CD4-positive, alpha-beta T cell treated with Interleukin-15 for 4 hours (primary cell): ENCODE measurements around the gene RPL19.

Source experiments
- DNase-seq: peaks from one replicate; pipeline ENCODE4 v3.0.0-alpha.2; 2020; ENCODE audit warnings: low spot score

The RPL19 gene

DNA sequence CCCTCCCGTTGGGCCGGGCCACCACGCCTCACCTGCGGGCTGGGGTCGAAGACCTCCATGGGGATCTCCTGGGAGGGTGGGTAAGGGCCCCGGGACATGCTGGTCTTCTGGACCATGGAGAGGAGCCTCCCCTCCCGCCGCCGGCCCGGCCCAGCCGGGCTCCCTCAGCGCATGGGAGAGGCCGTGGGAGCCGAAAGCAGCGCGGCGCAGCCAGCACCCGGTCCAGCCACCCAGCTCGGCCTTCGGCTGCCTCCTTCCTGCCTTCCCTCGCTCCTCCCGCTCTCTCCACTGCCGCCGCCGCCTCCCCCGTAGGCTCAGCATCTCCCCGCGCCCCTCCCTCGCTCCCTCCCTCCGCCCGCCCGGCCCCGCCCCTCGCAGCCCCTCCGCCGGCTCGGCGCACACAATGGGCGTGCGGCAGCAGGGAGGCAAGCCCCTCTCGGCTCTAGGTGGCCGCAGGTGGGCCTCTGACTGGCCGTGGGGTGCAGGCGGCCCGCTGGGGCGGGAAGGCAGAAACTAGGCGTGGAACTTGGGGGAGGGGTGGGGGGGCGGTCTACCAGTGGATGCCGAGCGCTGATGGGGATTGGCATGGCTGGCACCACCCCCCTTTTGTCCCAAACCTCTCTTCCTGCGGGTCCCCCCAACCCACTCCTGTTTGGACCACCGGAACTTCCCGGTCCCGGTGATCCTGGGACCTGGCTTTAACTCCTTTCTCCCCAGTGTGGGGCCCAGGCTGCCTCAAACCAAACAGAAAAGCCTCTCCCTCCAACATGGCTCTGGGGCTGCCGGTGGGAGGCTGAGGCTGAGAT, 2.5 kb upstream of the RPL19 start, which contains the start of gene CACNB1:
TSS of gene CACNB1 (minus strand) at position 290 of the 806 bp plus-strand sequence. CDS start at position 116, 174 bp downstream.
- DNase-seq = peak; percentile 55

DNA sequence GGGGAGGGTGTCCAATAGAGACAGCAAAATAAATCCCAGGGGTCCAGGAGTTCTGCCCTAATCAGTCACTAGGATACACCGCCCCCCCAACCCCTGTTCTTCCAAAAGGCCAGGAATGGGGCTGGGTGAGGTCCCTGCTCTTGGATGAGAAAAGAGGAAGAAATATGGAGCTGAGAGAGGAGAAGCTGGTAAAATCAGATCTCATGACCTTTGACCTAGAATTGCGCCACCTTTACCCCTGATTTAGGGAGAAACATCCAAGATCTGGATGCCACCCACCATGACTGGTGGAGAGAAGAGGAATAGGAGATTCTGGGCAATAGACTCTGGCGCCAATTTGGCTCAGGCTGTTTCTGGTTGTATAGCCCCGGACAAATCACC, 1.9 kb upstream of the RPL19 start:
- no peak for DNase-seq

DNA sequence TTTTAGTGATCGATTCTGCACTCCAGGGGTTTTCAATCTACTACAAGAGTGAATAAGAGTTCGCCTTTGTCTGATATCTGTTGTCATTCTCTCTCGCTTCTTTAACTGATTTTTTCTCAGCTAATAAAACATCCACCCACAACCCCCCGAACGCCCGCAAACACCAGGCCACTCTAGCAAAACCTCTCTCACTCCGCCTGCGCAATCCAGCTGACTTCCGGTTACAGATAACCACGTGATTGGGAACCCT, 338 bp upstream of the RPL19 start:
- DNase-seq = peak; percentile 90

DNA sequence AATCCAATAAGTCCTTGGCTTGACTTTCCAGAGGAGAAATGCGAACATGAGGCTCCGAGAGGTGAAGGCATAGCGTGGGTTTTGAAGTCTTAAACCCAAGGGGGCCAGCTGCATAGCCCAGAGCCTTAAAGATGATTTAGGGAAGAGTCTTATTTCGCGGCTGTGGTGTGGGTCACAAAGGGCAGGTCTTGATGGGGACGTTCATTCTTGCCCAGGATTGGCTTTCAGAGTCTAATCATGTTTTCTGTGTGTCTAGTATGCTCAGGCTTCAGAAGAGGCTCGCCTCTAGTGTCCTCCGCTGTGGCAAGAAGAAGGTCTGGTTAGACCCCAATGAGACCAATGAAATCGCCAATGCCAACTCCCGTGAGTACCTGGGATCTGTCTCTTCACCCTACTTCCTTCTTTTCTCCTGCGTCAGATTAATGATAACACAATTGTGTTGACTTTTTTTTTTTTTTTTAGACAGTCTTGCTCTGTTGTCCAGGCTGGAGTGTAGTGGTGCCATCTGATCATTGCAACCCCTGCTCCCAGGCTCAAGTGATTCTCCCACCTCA, 951 bp downstream of the RPL19 start:
- DNase-seq = no peak

DNA sequence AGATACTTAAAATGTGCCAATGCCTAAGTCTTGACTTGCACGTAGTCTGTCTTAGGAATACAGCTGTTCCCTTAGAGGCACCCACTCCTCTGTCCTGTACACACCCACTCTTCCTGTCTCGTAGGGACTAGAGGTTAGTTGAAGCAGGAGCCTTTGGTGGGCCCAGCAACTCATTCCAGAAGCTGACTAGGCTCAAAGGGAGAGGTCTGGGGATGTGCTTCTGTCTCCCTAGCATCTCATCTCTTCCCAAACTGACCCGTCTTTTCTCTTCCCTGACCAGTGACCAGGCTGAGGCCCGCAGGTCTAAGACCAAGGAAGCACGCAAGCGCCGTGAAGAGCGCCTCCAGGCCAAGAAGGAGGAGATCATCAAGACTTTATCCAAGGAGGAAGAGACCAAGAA, 4.2 kb downstream of the RPL19 start:
- no peak for DNase-seq

DNA sequence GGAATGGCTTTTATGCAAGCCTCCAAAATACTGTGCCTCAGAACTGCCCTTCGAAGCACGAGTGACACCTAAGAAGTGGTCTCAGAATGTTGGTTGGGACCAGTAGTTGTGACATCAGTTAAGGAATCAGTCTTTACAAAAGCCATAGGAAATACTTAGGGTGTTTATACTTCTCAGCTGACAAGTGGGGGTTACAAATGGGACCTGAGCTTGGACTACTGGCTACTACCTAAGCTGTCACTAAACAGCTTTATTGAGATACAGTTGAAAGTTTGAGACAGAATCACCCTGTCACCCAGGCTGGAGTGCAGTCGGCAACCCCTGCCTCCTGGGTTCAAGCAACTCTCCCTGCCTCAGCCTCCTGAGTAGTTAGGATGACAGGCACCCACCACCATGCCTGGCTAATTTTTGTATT, 5.0 kb downstream of the RPL19 start:
- no peak for DNase-seq

DNA sequence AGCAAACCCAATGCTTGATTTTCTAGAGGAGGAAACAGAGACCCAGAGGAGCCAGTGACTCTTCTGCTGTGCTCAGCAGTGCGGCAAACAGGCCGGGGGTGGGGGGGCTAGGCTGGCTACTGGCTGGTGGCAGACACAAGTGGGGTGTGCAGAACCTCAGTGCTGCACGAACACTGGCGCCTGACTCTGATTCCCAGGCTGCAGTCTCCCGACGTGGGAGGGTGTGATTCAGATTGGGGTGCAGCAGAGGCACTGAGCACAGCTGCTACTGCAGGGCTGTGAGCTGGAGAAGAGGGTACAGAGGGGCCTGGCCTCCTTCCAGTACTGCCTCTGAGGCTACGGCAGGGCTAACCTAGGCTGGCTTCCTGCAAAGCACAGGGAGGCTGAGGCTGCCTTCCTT, 8.1 kb downstream of the RPL19 start:
- DNase-seq = no peak

DNA sequence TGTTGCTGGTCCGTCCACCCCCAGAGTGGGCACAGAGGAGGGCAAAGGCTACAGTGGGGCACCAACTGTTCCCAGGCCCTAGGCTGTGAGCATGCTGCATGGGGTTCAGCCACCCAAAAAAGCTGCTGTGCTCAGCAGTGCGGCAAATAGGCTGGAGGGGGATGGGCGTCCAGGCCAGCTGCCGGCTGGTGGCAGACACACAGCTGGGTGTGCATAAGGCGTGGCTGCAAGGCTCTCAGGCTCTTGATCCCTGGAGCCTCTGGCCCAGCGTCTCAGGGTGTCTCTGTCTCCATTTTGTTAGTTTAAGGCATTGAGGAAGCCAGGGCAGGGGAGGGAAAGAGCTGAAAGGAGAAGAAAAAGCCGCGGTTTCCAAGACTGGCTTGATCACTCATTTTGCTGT, 8.8 kb downstream of the RPL19 start:
- DNase-seq = no peak

DNA sequence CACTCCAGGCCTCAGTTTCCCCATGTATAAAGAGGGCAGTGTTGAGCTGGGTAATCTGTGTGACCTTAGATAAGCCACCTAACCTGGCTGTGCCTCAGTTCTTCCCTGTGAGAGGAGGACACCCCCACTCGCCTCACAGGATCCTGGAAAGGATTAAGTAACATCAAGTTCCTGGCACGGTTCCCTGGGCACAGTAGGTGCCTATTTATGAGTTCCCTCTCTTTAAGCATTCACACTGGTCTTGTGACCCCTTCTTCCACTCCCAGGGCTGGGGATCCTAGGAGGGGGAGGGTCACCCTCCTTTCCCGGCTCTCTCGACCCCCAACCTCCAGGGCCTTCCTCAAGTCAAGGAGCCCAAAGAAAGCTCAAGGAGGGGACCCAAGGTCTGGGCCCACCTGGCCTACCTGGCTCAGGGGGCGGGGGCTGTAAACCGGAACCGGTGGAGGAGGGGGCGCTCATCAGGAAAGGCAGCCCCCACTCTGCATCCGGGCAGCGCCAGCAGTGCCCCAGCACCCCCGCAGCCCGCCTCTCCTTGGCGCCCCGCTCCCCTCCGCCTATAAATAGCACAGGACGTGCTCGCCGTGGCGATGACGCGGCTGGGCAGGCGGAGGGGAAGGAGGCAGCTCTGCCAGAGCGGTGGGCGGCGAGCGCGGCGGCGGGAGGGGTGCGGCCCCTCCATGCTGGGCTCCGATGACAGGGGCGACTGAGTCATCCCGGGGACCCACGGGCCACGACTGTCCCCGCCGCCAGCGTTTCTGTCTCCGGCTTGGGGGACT, 9.4 kb downstream of the RPL19 start:
- DNase-seq = peak; percentile 63

DNA sequence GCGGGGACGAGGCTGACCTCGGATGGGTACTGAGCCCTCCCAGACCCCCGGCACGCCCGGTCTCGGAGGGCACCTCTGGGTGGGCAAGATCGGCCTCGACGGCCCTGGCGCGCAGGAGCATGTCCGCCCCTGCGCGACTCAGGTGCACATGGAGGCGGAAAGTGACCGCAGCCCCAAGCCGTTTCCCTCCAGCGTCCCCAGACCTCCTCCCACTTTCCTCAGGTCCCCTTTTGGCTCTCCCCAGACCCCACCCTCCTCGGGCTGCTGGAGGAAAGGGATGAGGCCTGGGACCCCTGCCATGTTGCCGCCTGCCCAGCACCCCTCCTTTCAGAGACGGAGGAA, 10.0 kb downstream of the RPL19 start:
- no peak for DNase-seq

DNA sequence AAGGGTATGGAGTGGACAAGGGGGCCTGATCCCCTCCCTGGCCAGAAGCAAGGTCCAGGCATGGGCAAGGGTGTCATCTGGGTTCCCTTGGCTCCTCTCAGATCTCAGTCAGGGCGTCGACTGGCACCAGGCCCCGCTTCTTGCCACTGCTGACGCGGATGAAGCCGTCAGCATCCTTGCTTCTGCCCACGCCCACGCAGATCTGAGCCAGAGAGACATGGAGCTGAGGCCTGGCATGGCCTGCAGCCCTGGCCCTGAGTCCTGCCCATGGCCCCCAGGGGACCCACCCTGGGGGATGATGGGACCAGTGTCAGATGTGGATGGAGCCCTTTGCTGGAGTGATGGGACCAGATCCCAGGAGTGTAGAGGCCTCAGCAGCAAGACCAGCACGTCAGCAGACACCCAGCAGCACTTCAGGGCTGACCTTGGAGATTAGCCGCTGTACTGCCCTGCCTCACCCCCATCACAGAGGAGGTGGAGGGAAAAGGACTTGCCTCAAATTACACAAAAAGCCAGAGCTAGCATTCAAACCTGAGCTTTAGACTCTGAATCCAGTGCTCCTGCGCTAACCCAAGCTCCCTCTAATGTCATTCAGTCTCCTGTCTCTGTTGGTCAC, 12.2 kb downstream of the RPL19 start:
- DNase-seq = no peak

DNA sequence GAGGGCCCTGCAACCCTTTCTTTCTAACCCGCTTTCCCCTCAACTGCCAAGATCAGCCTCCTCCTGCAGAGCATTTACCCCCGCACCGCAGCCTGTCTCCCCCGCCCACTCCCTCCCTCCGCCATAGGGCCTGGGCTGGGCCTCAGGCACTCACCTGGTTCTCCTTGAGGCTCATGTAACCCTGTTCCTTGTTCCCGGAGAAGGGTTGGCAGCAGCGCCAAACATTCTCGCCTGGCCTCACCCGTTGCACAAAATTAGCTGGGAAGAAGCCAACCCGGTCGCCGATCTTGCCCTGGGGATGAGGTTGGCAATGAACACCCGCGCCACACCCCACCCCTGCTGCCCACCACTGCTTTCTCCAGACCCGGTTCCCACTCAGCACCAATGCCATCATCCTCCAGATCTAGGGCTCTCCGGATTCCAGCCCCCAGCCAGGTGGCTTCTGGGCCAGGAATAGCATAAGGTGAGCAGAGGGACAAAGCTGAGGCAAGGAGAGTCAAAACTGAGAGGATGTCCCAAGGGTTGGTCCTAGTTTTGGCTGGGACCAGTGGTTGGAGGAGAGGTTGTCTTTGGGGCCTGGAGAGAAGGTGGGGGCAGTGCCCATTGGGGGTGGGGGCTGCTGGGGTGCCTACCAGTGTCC, 12.9 kb downstream of the RPL19 start:
- DNase-seq = no peak

DNA sequence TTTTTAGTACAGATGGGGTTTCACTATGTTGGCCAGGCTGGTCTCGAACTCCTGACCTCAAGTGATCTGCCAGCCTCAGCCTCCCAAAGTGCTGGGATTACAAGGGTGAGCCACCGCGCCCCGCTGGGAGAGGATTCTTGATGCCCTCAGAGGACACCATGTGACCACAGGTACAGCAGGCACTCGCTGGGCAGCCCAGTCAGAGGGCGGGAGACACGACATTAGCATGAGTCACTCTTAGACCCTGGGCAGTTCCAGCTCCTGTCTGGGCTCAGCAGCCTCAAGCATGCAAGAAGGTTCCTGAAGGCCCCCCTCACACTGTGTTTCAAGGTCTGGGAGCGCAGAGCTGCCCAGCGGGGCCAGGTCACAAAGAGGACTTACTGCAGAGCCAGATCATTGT, 13.8 kb downstream of the RPL19 start:
- DNase-seq = no peak

DNA sequence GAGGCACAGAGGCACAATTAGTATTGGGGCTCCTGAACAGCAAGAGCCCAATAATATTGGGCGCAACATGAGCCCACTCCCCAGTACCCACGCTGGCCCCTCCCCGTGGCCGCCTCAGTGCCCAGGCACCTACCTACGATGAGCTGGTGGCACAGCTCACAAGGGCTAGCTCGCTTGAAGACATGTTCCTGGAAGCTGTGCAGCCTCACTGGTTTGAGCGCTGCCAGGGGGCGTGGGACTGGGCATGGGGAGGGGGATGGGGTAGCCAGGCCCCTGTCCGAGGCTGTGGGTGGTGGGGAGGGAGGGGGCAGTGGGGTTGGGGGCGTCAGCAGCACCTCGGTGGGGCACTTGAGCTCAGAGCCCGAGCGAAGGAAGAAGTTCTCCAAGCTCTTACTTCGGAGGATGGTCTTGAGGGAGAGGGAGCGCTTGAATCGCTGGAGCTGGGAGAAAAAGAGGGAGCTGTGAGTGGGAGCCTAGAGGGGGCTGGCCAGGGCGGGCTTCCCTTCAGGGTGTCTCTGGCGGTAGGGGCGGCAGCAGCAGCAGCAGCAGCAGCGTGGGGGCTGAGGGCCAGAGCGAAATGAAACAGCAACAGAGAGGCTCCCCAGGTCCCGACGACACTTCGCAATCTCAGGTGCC, 17.8 kb downstream of the RPL19 start:
- no peak for DNase-seq

DNA sequence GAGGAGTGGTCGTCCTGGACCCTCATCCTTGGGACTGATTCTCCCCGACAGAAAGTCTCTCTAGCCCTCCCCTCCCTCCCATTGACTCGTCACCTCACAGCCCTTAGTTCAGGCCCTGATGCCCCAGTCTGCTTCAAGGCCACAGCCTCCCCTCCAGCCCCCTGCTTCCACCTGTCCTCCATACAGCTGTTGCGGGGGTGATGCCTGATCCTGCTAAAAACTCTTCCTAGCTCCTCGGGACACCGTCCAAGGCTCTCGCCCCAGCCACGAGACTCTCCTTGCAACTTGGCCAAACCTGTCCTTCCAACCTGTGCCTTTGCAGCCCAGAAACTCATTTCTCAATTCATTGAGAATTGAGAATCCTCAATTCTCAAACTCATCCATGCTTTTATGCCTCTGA, 18.8 kb downstream of the RPL19 start:
- no peak for DNase-seq

DNA sequence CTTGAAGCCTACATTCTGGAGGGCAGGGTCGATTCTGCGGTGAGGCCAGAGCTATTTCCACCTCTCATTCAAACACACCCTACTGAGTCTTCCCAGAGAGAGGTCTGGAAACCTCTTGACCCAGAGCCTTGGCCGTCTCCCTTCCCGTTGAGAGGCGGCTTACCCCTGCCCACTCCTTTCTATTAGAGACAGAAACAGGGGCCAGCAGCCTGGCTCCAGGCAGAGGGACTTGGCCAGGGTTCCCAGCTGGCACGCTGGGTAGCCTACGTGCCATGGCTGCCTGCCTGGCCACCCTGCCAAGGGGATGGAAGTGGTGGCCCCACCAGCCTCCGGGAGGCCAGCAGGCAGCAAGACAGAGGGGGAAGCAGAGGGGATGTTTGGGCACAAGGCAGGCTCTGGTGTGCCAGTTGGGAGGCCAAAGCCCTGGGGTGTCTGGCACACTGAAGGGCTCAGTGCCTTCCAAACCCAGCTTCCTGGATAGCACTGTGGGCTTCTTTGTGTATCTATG, 19.6 kb downstream of the RPL19 start:
- no peak for DNase-seq

DNA sequence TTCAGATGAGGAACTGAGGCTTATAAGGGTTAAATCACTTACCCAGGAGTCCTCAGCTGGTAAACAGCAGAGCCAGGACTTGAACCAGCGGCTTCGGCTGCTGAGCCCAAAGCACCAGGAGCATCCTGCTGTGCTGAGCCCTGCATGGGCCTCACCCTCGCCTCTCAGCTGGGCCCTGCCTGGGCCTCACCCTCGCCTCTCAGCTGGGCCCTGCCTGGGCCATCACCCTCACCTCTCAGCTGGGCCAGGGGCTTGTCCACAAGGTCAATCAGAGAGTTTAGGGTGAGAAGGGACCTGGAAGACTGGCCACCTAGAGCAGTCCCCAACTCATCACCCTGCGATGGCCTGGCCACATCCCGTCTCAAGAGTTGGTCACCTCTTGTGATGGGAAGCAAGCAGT, 21.5 kb downstream of the RPL19 start:
- no peak for DNase-seq

DNA sequence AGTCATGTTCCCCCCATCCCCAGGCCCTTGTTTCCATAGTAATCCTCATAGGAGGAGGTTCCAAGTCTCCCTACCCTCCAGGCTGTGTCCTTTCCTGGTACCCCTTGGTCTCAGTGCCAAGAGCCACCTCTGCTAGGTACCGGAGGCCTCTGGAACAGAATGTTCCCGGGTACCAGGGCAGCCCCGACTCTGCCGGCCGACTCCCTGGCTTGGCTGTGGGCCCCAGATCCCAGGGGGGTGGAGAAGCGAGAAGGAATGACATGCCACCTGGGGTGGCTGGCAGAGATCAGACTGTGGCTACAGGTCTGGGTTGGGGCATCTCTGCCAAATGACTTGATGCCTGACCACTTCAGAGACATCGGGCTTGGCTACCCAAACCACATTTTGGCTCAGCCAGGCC, 22.1 kb downstream of the RPL19 start:
- no peak for DNase-seq

DNA sequence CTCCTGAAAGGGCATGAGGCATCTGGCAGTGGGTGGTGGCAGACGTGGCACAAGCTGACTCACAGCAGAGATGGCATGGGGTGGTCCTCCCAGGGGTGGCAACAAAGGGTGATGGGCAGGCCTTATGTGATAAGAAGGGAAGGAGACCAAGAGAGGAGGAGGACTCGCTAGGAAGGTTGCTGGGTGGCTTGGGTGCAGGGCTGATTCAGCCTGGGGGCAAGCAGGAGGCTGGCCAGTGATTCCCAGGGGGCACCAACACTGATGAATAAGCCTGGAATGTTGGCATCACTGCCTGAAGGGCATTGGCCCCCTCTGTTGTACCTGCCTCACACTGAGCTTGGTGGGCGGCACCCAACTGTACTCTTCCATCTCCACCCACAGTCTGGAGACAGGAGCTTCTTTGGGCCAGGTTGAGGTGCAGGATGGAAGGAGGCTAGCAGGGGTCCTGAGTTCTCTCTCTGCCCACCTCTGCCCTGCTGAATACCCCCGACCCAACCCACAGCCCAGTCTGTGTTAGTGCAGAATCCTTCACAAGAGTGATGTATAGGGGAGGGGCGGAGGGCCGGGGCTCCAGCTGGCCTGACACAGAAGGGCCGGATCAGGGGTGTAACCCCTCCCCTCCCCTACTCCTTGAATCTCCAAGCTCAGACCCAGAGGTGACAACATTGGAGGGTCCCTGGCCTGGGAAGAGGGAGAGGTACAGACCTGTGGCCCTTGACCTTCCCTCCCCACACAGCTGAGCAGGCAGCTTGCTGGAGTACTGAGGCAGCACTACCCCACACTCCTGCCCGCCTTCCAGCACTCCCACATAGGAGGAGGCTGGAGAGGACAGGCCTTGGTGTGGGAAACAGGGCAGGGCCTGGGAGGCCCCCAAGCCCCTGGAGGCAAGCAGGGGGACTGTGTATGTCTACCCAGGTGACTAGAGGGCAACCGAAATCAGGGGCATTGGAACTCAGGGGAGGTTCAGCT, 23.1 kb downstream of the RPL19 start:
- no peak for DNase-seq

DNA sequence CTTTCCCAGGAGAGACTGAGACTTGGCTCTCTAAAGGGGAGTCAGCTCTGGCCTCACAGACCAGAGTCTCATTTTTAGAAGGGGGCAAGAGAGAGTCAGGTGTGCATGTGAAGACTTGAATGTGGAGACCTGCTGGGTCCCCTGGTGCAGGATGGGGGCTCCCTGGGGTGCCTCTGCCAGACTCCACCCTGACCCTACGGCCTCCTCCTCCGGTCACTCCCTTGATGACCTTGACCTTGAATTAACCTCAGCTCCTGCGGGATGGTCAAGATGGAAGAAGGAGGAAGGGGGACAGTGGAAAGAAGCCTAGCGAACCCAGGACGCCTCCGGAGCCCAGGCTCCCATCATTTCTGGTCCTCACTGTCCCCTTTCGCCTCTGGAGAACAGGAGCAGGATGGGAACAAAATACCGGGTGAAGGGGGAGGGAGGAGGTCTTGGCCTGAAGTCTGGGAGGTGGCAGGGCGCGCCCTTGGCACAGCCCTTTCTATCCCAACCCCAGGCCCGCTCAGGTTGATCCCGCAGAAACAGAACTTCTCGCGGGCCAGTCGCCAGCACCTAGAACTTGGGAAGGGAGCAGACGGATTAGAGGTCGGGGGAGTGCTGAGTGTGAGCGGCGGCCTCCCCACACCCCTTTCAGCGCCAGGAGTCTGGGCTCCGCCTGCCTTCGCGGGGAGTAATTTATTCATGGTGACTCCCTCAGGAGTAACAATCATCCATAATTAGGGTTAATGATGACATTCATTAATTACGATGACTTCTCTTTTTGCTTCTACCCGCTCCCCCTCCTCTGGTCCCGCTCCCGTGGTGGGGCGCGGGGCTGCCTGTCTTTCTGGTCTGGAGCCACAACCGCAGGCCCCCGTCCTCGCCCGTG, 24.1 kb downstream of the RPL19 start:
- DNase-seq = no peak
